ENCODE results near the gene CALML4.
"Not testable (repeated sequence)": the region's sequence is repeated elsewhere in the genome, so short reads cannot be mapped to it uniquely, and the experiment has no call there.

Gene CALML4

GRCh38 chr15:68224546-68225250, 19.6 kb upstream of the CALML4 start:
- no peak for FAIRE-seq

- no peak for FAIRE-seq
These were observed 19.0 kb upstream of the CALML4 start for GRCh38 chr15:68224108-68224507.

- no peak for FAIRE-seq
These were observed 18.0 kb upstream of the CALML4 start for GRCh38 chr15:68223171-68223570.

GRCh38 chr15:68222432-68222743, 17.3 kb upstream of the CALML4 start:
- not testable (repeated sequence) for FAIRE-seq

- not testable (repeated sequence) for FAIRE-seq
These were observed 16.6 kb upstream of the CALML4 start for GRCh38 chr15:68221530-68222431.

GRCh38 chr15:68220967-68221366, 15.8 kb upstream of the CALML4 start:
- FAIRE-seq = no peak

GRCh38 chr15:68220489-68220888, 15.4 kb upstream of the CALML4 start:
- no peak for FAIRE-seq

- no peak for FAIRE-seq
These were observed 14.0 kb upstream of the CALML4 start for GRCh38 chr15:68218847-68219798.

- no peak for FAIRE-seq
These were observed 13.2 kb upstream of the CALML4 start for GRCh38 chr15:68218331-68218730.

- FAIRE-seq = no peak
These were observed 12.2 kb upstream of the CALML4 start for GRCh38 chr15:68217341-68217740.

GRCh38 chr15:68214838-68215254, 9.7 kb upstream of the CALML4 start:
- no peak for FAIRE-seq

- no peak for FAIRE-seq
These were observed 9.1 kb upstream of the CALML4 start for GRCh38 chr15:68213991-68214837.

GRCh38 chr15:68213491-68213845, 8.3 kb upstream of the CALML4 start:
- FAIRE-seq = not testable (repeated sequence)

GRCh38 chr15:68211656-68212320, 6.7 kb upstream of the CALML4 start:
- FAIRE-seq = no peak

- no peak for FAIRE-seq
These were observed 5.9 kb upstream of the CALML4 start for GRCh38 chr15:68210821-68211655.

- no peak for FAIRE-seq
These were observed 5.3 kb upstream of the CALML4 start for GRCh38 chr15:68210409-68210756.

- no peak for FAIRE-seq
These were observed 4.7 kb upstream of the CALML4 start for GRCh38 chr15:68209735-68210408.

- no peak for FAIRE-seq
These were observed 4.1 kb upstream of the CALML4 start for GRCh38 chr15:68209272-68209671.

GRCh38 chr15:68208636-68209240, 3.6 kb upstream of the CALML4 start:
- no peak for FAIRE-seq

GRCh38 chr15:68208136-68208535, 3.0 kb upstream of the CALML4 start:
- no peak for FAIRE-seq
